HG03575 (cell line): Measurements from ENCODE around the gene DNAJC1.
"Not testable (repeated sequence)": the region's sequence is repeated elsewhere in the genome, so short reads cannot be mapped to it uniquely, and the experiment has no call there.

ENCODE experiments used
- ATAC-seq: cut with Tn5 transposase; IDR thresholded peaks from one replicate; pipeline ENCODE4 v1.9.1; 2021; ENCODE audit not compliant: unreplicated experiment, insufficient number of reproducible peaks, low FRiP score; ENCODE audit errors: extremely low read depth

The DNAJC1 gene, protein sequence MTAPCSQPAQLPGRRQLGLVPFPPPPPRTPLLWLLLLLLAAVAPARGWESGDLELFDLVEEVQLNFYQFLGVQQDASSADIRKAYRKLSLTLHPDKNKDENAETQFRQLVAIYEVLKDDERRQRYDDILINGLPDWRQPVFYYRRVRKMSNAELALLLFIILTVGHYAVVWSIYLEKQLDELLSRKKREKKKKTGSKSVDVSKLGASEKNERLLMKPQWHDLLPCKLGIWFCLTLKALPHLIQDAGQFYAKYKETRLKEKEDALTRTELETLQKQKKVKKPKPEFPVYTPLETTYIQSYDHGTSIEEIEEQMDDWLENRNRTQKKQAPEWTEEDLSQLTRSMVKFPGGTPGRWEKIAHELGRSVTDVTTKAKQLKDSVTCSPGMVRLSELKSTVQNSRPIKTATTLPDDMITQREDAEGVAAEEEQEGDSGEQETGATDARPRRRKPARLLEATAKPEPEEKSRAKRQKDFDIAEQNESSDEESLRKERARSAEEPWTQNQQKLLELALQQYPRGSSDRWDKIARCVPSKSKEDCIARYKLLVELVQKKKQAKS

DNA sequence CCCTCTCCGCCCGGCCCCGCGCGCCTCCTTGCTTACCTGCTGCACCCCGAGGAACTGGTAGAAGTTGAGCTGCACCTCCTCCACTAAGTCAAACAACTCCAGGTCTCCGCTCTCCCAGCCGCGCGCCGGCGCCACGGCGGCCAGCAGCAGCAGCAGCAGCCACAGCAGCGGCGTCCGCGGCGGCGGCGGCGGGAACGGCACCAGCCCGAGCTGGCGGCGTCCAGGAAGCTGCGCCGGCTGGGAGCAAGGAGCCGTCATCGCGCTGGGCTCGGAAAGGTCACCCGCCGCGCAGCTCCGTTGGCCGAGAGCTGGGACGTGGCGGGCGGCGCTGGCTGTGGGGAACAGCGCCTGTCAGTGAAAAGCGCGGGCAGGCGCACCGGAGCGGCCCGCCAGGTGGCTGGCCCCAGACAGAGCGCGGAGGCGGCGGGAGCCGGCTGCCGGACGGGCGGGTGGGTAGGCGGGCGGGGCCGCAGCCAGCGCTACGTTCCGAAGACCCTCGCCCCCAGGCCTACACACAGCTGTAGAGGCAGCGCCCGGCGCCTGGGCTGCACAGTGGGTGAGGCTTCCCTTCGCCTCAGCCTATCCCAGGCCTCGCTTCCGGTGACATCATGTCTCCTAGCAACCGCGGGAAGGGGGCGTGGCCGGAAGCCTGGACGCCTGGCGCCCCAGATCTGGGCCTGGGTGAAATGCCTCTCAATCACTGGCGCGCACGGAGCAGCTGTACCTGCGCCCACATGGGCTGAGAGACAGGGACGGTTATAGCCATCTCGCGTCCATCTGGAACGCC lies at the start of gene DNAJC1:
TSS of gene DNAJC1 (minus strand) at position 554 of the 787 bp plus-strand sequence. CDS start at position 258, 296 bp downstream.
- ATAC-seq = peak; percentile 95

DNA sequence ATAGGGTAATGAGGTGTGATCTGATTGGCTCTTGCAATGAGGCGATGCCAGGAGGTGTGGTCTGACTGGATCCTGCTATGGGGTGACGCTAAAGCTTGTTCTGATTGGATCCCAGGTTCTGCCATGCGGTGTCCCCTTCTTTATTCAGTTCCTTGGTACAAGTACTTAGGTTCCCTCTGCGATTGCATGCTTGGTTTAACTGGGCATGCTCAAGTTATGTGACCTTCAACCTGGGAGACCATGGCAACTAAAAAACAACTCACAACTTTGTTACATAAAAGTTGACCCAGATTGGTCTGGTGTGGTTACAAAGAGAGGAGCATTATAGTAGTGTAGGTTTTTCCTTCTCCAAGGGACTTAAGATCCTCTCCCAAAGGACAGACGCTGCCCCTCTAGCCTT lies 49.5 kb upstream of the DNAJC1 start:
- no peak for ATAC-seq

DNA sequence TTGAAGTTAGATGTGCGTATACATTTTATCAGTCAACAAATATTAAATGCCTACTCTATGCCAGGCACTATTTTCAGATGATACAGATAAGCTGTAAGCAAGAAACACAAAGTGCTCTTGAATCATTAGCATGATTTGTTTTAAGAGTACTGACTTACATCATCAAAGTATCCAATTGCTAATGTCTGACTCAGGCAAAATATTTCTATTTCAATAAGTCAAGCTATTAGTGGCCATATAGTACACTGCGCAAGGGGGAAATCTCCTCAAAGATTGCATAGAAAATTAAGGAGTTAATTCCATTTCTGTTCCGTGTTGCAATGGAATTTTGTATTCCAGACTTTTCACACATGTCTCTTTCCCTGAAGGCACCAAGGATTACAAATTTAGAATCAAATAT lies 46.1 kb upstream of the DNAJC1 start:
- no peak for ATAC-seq

DNA sequence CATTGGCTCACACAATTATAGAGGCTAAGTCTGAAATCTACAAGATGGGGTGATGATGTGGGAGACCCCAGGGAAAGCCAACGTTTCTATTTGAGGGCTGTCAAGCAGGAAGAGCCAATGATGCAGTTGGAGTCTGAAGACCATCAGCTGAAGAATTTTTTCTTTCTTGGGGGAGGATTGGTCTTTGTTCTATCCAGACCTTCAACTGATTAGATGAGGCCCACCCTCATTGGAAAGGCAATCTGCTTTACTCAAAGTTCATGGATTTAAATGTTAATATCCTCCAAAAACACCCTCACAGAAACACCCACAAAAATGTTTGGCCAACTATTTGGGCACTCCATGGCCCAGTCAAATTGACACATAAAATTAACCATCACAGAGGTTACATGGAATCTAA lies 44.3 kb upstream of the DNAJC1 start:
- no peak for ATAC-seq

DNA sequence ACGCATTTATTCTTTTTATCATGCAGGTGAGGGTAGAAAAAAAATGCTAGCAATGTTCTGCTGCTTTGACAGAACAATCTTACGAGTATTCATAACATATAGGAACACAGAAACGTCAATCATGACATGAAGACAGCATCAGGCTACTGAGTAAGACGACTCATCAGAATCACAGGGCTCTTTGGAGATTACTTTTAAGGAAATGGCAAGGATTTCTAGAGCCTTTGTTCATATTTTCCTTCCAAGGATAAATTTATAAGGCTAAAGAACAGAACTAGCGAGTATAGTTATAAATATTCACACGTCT lies 39.8 kb upstream of the DNAJC1 start:
- no peak for ATAC-seq

DNA sequence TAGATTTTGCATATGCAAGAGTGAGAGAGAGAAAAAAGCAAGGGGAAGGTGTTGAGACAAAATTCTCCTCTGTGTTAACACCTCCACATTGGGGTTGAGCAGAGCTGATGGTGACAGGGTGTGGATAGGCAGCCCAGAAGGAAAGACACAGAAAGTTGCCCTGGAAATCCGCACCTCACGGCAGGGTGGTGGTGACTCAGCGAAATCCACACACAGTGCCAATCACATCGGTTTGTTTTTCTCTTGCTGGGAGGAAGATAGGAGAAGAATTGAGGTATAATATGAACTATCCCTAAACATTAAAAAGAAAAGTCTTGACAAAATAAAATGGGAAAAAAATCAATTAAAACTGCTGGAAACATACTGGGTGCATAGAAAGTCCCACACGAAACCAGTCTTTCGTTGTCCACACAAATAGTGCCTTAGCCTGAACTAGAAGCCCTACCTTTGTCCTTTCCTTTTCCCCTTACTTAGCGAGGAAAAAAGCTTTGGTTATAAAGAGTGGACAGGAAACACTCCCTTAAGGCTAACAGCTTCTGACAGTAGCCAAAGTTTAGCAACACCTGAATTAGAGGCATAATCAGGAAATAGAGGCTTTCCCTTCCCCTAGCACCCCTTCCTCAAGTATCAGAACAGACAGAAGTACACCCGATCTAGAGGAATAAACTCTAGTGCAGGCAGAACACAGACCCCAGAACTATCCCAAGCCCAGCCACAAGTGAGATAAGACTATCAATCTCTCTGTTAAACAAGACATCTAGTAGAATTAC lies 39.2 kb upstream of the DNAJC1 start:
- no peak for ATAC-seq

DNA sequence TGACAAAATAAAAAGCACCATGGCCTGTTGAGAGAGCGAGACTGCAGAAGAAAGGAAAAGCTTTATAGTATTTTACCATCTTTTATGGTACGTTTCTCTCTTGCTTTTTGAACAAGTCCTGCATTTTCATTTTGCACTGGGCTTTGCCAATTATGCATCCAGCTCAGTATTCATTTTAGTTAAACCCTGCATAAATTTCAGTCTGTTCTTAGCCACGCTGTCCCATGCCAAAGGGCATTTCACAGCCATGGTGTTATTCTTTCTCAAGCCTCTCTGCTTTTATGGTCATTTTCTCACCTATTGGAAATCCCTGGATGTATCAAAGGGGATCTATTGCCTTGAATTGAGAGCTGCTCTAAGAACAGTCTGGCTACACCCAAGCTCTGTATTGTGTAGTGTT lies 30.8 kb upstream of the DNAJC1 start:
- no peak for ATAC-seq

DNA sequence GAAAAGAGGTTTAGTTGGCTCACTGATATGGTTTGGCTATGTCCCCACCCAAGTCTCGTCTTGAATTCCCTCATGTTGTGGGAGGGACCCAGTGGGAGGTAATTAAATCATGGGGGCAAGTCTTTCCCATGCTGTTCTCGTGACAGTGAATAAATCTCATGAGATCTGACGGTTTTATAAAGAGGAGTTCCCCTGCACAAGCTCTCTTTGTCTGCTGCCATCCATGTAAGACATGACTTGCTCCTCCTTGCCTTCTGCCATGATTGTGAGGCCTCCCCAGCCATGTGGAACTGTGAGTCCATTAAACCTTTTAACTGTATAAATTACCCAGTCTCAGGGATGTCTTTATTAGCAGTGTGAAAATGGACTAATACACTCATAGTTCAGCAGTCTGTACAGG lies 28.7 kb upstream of the DNAJC1 start:
- ATAC-seq = not testable (repeated sequence)

DNA sequence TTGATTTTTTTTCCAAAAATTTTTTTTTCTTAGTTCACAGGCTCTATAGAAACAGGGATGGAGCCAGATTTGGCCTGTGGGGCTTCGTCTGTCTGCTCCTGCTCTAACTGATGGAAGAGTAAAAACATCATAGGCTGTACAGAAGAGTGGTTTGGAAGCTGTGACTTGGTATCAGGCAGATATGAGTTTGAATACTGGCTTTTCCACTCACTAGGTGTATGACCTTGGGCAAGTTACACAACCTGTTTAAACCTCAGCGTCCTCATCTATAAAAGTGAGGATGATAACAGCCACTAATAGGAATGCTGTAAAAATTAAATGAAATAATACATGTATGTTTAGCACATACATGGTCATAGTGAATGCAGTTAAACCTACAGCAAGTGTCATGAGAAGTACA lies 26.9 kb upstream of the DNAJC1 start:
- ATAC-seq = no peak

DNA sequence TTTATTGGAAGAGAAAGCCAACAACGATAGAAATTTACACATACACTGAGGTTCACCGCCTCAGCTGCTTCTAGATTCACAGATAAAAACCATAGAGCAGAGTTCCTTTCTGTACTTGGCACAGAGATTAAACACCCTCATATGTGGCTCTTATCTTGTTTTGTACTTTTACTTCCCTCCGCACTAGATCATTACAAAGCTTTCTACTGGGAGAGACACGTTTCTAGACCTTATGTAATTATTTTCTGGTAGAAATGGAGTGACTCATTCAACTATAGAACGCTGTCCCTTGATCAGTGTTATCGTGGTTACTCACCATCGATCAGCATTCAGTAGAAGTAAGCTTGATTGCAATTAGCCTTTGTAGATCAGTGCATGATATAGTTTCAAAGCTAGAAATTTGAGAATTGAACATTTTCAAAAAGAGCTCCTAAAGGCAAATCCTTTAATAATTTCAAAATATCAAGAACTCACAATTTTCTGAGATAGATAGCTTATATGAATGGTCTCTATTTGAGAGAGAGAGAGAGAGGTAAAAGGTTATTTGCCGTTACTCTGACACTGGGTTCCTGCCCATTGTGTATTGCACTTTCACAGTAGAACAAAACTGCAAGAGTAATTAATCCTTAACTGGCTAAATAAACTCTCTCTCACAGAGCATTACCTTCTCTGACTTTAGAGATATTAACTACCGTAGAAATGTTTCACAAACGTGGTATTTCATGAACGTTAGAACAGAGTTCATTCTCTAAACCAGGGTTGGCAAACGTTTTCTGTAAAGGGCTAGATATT lies 26.1 kb upstream of the DNAJC1 start:
- no peak for ATAC-seq

DNA sequence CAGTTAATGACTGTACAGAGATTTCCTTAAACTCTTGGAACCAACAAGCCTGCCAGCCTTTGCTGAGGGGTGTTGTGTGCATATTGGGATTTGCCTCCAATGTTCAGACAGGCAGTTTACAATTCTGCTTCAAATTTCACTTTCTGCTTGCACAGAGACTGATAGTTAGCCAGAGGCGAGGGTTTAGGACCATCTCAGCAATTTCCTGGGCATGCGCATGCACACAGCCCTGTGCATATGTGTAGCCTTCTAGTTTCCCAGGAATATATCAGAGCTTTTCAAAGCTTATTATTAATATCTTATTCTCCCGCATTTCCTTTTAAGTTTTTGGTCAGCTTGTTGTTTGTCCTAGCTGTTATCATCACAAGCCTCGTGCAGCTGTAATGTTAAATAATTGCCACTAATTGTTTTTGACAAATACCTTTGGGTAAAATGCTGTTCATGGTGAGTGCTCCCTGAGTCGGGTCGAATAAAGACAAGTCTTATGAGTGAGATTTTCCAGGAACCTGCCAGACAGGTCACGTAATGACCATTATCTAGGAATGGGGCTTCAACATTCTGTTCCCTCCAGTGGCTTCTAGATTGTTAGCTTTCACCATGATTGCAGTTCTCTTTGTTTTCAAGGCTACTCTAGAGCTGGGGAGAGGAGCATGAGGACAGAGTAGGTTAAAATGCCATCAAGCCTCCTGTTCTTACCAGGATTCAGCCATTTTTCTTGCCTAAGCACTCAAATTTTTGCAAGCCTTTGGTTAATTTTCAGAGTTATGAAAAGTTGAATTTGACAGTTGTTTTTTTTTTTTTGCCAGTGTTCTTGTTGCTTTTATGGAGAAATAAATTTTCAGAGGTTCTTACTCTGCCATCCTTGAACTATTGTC lies 24.1 kb upstream of the DNAJC1 start:
- ATAC-seq = no peak

DNA sequence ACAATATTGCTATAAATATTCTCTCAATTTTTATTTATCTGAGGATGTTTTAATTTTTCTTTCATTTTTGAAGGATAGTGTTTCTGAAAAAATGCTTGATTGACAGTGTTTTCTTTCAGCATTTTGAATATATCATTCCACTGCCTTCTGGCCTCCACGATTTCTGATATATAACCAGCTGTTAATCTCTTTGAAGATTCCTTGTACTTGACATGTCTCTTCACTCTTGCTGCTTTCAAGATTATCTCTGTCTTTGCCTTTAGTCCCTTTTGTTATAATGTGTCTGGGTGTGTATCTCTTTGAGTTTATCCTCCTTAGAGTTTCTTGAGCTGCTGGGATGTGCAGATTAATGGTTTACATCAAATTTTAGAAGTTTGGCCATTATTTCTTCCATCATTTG lies 22.8 kb upstream of the DNAJC1 start:
- no peak for ATAC-seq

DNA sequence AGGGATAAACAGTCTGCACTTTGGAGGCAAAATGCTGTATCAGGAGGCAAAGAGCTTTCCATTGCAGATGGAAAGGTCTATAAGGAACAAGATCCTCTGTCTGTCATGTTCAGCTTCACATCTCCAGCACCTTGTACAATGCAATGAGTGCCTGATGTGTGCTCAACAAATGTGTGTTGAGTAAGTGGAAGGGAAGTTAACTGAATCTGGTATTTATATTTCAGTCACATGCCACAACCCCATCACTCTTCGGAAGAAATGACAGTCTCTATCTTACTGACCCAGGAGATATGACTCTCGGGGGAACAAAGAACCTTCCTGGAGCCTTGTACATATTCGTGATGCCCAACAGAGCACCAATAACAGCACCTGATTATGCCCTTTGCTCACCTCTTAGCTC lies 20.0 kb upstream of the DNAJC1 start:
- ATAC-seq = no peak

DNA sequence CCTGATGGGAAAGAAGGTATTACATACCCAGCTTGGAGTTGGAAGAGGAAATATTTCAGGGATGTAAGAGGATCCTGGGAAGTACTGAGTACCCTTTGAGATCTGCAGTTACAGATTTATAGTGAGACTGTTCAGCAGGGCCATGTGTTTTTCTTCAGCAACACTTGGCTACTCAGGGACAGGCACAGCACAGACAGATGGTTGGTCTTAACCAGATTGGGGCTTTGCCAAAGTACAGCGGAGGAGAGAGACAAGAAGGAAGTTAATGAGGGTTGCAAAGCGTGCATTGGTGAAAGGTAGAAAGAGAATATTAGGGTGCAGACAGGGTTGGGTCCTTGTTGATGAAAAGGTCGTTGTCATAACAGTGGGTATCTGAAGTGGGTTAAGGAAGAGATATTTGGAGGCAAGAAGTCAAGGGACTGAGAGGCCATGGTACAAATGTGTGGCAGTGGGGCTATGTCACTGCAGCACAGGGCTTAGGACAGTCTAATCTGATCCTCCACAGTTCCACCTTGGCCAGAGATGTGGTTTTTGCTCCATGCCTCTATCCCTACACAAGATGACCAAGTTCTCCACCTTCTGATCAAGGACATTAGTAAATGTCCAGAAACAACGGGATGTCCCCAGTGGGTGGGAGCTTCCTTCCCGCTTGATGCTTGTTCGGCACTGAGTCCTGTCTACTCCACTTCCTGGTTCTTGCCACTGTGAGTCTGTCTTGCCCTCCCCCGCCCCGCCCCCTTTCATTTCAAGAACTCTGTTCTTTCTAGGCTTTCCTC lies 18.9 kb upstream of the DNAJC1 start:
- ATAC-seq = no peak

DNA sequence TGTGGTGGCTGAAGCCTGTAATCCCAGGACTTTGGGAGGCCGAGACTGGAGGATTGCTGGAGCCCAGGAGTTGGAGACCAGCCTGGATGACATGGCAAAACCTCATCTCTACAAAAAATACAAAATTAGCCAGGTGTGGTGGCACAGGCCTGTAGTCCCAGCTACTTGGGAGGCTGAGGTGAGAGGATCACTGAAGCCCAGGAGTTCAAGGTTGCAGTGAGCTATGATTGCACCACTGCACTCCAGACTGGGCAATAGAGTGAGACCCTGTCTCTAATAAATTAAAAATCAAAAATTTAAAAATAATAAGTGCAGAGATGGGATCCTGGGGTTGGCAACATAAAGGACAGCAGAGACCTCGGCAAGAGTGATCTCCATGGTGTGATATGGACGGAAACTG lies 17.6 kb upstream of the DNAJC1 start:
- not testable (repeated sequence) for ATAC-seq

DNA sequence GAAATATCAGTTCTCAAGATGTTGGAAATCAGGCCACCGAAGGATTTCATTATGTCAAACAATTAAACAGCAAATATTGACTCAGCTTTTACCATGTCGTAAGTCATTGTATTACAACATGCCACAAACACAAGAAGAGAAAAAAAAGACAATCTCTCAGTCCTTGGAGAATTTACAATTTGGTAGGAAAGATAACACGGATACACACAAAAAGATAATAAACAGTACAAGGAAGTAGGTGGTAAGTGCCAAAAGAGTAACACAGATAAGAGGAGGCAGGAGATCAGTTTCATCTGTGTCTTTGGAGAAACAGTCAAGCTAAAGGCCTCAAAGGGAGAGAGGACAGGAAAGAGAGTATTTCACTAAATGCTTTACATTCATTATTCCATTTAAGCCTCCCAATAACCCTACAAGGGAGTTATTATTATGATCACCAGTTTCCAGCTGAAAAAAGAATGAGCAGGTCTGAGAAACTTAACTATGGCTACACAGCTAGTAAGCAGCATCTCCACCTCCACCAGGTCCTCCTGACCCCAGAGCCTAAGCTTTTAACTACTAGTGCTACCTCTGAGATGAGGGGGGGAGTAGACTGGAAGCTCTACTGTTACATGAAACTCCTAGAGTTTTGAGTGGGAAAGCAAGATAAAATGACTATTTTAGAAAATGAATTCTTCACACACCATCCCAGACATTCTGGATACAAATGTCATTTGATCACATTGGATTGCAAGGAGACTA lies 13.9 kb upstream of the DNAJC1 start:
- no peak for ATAC-seq
